CD4-positive, alpha-beta T cell treated with Interleukin-4 for 1 hour (primary cell): ENCODE measurements around the gene KDSR.

Experiments used
- DNase-seq, 2 donors: peaks; one replicate each; pipeline ENCODE4 v3.0.0-alpha.2; 2020 to 2022

KDSR gene

GRCh38 chr18:63319383-63320122 is 47.5 kb downstream of the KDSR start, which contains the start of gene BCL2:
Gene BCL2 (minus strand): TSS chr18:63319769.
- DNase-seq, result peak in 1 of 2 donors; percentile 32

GRCh38 chr18:63318889-63319382 is 48.1 kb downstream of the KDSR start:
- DNase-seq, result no peak

GRCh38 chr18:63317982-63318888 is 48.8 kb downstream of the KDSR start:
- DNase-seq, result peak; percentile 89

- DNase-seq, result no peak
Observed at GRCh38 chr18:63317556-63317946, 49.5 kb downstream of the KDSR start.

- DNase-seq, result no peak
Observed at GRCh38 chr18:63316612-63317555, 50.1 kb downstream of the KDSR start.

- peak in 1 of 2 donors; percentile 48 for DNase-seq
Observed at GRCh38 chr18:63315876-63316275, 51.1 kb downstream of the KDSR start.

GRCh38 chr18:63315131-63315662 is 51.8 kb downstream of the KDSR start:
- no peak for DNase-seq

GRCh38 chr18:63314062-63314790 is 52.8 kb downstream of the KDSR start:
- DNase-seq, result no peak

- no peak for DNase-seq
Observed at GRCh38 chr18:63313396-63313917, 53.5 kb downstream of the KDSR start.

GRCh38 chr18:63312737-63313395 is 54.1 kb downstream of the KDSR start:
- DNase-seq, result no peak

- DNase-seq, result no peak
Observed at GRCh38 chr18:63312019-63312409, 55.0 kb downstream of the KDSR start.

GRCh38 chr18:63311118-63312018 is 55.6 kb downstream of the KDSR start:
- DNase-seq, result no peak

- peak; percentile 36 to 43 for DNase-seq
Observed at GRCh38 chr18:63309422-63309821, 57.6 kb downstream of the KDSR start.

GRCh38 chr18:63307551-63308200 is 59.3 kb downstream of the KDSR start:
- no peak for DNase-seq

- DNase-seq, result no peak
Observed at GRCh38 chr18:63306819-63307550, 60.0 kb downstream of the KDSR start.

GRCh38 chr18:63306249-63306648 is 60.8 kb downstream of the KDSR start:
- no peak for DNase-seq

- DNase-seq, result no peak
Observed at GRCh38 chr18:63303547-63303946, 63.5 kb downstream of the KDSR start.
